Sigmoid colon (tissue), 7 donors: ENCODE data around the gene ISOC1. TPM values are rescaled to one million over a fixed set of nuclear protein-coding genes. Genes with fewer than 3 reads are reported as not detected.

ENCODE experiments used
- DNase-seq: peaks from one replicate; pipeline ENCODE4 v3.0.0-alpha.2; 2019
- H3K27ac ChIP-seq, 4 donors: fragments of 200-600 bp; sonication (generic); one replicate each; pipeline ENCODE4 v1.5.1; 2016 to 2019; ENCODE audit warnings: mild to moderate bottlenecking in 1 of 4
- H3K27me3 ChIP-seq, 3 donors: fragments of 200-600 bp; sonication (generic); one replicate each; pipeline ENCODE4 v1.5.1; 2019; ENCODE audit warnings: mild to moderate bottlenecking in 1 of 3
- H3K36me3 ChIP-seq, 4 donors: fragments of 200-600 bp; sonication (generic); one replicate each; pipeline ENCODE4 v1.5.1; 2016 to 2019
- H3K4me1 ChIP-seq, 4 donors: fragments of 200-600 bp; sonication (generic); one replicate each; pipeline ENCODE4 v1.5.1; 2017 to 2019
- H3K4me3 ChIP-seq, 4 donors: fragments of 200-600 bp; sonication (generic); one replicate each; pipeline ENCODE4 v1.5.1; 2017 to 2019; ENCODE audit warnings: mild to moderate bottlenecking in 2 of 4, moderate library complexity in 1 of 4
- H3K9me3 ChIP-seq, 4 donors: fragments of 200-600 bp in 3 of 4; sonication (generic) in 3 of 4; one replicate each; pipeline versions ENCODE4 v1.5.1 to v1.6.1; 2013 to 2019
- CTCF ChIP-seq, 4 experiments: fragments of 450-650 bp in 3 of 4; fragments of 200-600 bp in 1 of 4; IDR thresholded peaks; one replicate each; pipeline ENCODE4 v1.5.1; 2016 to 2019; ENCODE audit warnings: antibody characterized with exemption in 4 of 4, mild to moderate bottlenecking in 3 of 4, moderate library complexity in 2 of 4
- EP300 ChIP-seq, 4 donors: sonication (generic); formaldehyde crosslinking; IDR thresholded peaks; one replicate each; pipeline ENCODE4 v1.6.1; 2017; ENCODE audit warnings: antibody characterized with exemption in 4 of 4
- POLR2A ChIP-seq, 2 donors: fragments of 450-650 bp; IDR thresholded peaks; one replicate each; pipeline ENCODE4 v1.6.1; 2016; ENCODE audit warnings: antibody characterized with exemption in 2 of 2, mild to moderate bottlenecking in 2 of 2, moderate library complexity in 2 of 2
- POLR2AphosphoS5 ChIP-seq, 4 donors: sonication (generic); formaldehyde crosslinking; IDR thresholded peaks; one replicate each; pipeline ENCODE4 v1.6.1; 2017; ENCODE audit warnings: antibody characterized with exemption in 4 of 4
- WGBS, 2 donors: extraction: QIAGEN DNeasy Blood & Tissue Kit; methylation state at CpG; one replicate each; pipeline ENCODE4 v1.1.7; 2013; 5-methylcytosine and 5-hydroxymethylcytosine counted together
- intact Hi-C: fragments of 100-400 bp; cut with DNase I; formaldehyde crosslinking; loops from one replicate; pipeline ENCODE4 v1.15.1; 2023
- polyA plus RNA-seq, 3 donors: library from polyadenylated mRNA; stranded (reverse); fragments of 200-250 nt; gene quantifications; one replicate each; pipeline ENCODE4 v1.2.3, GENCODE V29; 2013
- total RNA-seq, 4 donors: library from RNA; depleted of rRNA; stranded (reverse); fragments of >200 nt; gene quantifications; one replicate each; pipeline ENCODE4 v1.1.0, GENCODE V29; 2016
- donor health status: healthy with polysubstance abuse.
- donor health status: Bipolar disorder and iron deficiency.
- donor health status: healthy.

Gene ISOC1
- total and polyA plus RNA-seq, 7 donors = 14.1 to 34.2 (median 21.6) TPM

- no peak for DNase-seq
- H3K9me3 ChIP-seq = no peaks in the 10 kb centered on the region
- H3K27ac ChIP-seq = no peak overlapping the region
- H3K4me3 ChIP-seq = no peak overlapping the region
- TF ChIP-seq CTCF (IDR thresholded peaks at IDR 0.05) (peak in 1 of 4 experiments; percentile 24), EP300 (IDR thresholded peaks at IDR 0.05) (no peak), POLR2A (IDR thresholded peaks at IDR 0.05) (no peak)
- intact Hi-C loops = loop anchor here (5.0 kb wide), 1 partner anchor 653 kb away; no protein-coding TSS in a partner anchor
- no peaks in the 10 kb centered on the region for H3K27me3 ChIP-seq
- H3K36me3 ChIP-seq = peaks cover 0 to 8% (median 0%) of the 10 kb centered on the region in 4 donors
- WGBS, 2 donors = 48 to 53% methylated on average over 2 of the region's 2 CpGs
- no peaks in the 10 kb centered on the region for H3K4me1 ChIP-seq
Measured at GRCh38 chr5:129113867-129114266, 19.3 kb downstream of the ISOC1 start.

- peaks cover 0 to 8% (median 0%) of the 10 kb centered on the region in 4 donors for H3K36me3 ChIP-seq
- no peak overlapping the region for H3K27ac ChIP-seq
- H3K9me3 ChIP-seq = no peaks in the 10 kb centered on the region
- WGBS, 2 donors = 86 to 90% methylated on average over 10 of the region's 10 CpGs
- no peaks in the 10 kb centered on the region for H3K27me3 ChIP-seq
- H3K4me3 ChIP-seq = no peak overlapping the region
- intact Hi-C loops = loop anchor here (5.0 kb wide), 1 partner anchor 653 kb away; no protein-coding TSS in a partner anchor
- no peak for TF ChIP-seq POLR2A (IDR thresholded peaks at IDR 0.05)
- no peak for TF ChIP-seq POLR2AphosphoS5 (IDR thresholded peaks at IDR 0.05)
- no peak for TF ChIP-seq EP300 (IDR thresholded peaks at IDR 0.05)
- no peak for TF ChIP-seq CTCF (IDR thresholded peaks at IDR 0.05)
- H3K4me1 ChIP-seq = no peaks in the 10 kb centered on the region
- no peak for DNase-seq
Measured at GRCh38 chr5:129114539-129115193, 20.1 kb downstream of the ISOC1 start.

GRCh38 chr5:129115680-129116079 is 21.1 kb downstream of the ISOC1 start:
- TF ChIP-seq EP300 (IDR thresholded peaks at IDR 0.05) = no peak
- TF ChIP-seq POLR2A (IDR thresholded peaks at IDR 0.05) = no peak
- TF ChIP-seq CTCF (IDR thresholded peaks at IDR 0.05) = no peak
- no peak for TF ChIP-seq POLR2AphosphoS5 (IDR thresholded peaks at IDR 0.05)
- no peaks in the 10 kb centered on the region for H3K27me3 ChIP-seq
- peaks cover 0 to 8% (median 0%) of the 10 kb centered on the region in 4 donors for H3K36me3 ChIP-seq
- H3K4me3 ChIP-seq = no peak overlapping the region
- intact Hi-C loops = no loop called here
- no peaks in the 10 kb centered on the region for H3K4me1 ChIP-seq
- no peak overlapping the region for H3K27ac ChIP-seq
- H3K9me3 ChIP-seq = no peaks in the 10 kb centered on the region
- DNase-seq = no peak
- 21 to 57% methylated on average over 2 of the region's 2 CpGs for WGBS, 2 donors

GRCh38 chr5:129116797-129117196 is 22.2 kb downstream of the ISOC1 start:
- Histone ChIP-seq H3K27me3 (no peaks in the 10 kb centered on the region), H3K9me3 (no peaks in the 10 kb centered on the region), H3K4me3 (no peak overlapping the region), H3K4me1 (no peaks in the 10 kb centered on the region), H3K27ac (no peak overlapping the region), H3K36me3 (peaks cover 0 to 8% (median 0%) of the 10 kb centered on the region in 4 donors)
- no peak for TF ChIP-seq POLR2A (IDR thresholded peaks at IDR 0.05)
- no peak for TF ChIP-seq CTCF (IDR thresholded peaks at IDR 0.05)
- no peak for TF ChIP-seq EP300 (IDR thresholded peaks at IDR 0.05)
- no peak for TF ChIP-seq POLR2AphosphoS5 (IDR thresholded peaks at IDR 0.05)
- 95 to 97% methylated on average over 3 of the region's 3 CpGs for WGBS, 2 donors
- no peak for DNase-seq
- intact Hi-C loops = no loop called here

- DNase-seq = no peak
- Histone ChIP-seq H3K27me3 (no peaks in the 10 kb centered on the region), H3K27ac (no peak overlapping the region), H3K4me1 (no peaks in the 10 kb centered on the region), H3K9me3 (no peaks in the 10 kb centered on the region), H3K36me3 (peaks cover 0 to 8% (median 0%) of the 10 kb centered on the region in 4 donors), H3K4me3 (no peak overlapping the region)
- intact Hi-C loops = no loop called here
- TF ChIP-seq POLR2A (IDR thresholded peaks at IDR 0.05) (no peak), POLR2AphosphoS5 (IDR thresholded peaks at IDR 0.05) (no peak), CTCF (IDR thresholded peaks at IDR 0.05) (no peak)
Measured at GRCh38 chr5:129118405-129118804, 23.9 kb downstream of the ISOC1 start.
